ENCODE data around the gene SLC22A1. TPM values are rescaled to one million over a fixed set of nuclear protein-coding genes. Genes with fewer than 3 reads are reported as not detected.

SLC22A1 gene
- total and polyA plus RNA-seq, 2 donors (not counting 3 experiments of a cell fraction or from before 2014, with no cell fraction given) = 0.04 TPM; not detected in 1

DNA sequence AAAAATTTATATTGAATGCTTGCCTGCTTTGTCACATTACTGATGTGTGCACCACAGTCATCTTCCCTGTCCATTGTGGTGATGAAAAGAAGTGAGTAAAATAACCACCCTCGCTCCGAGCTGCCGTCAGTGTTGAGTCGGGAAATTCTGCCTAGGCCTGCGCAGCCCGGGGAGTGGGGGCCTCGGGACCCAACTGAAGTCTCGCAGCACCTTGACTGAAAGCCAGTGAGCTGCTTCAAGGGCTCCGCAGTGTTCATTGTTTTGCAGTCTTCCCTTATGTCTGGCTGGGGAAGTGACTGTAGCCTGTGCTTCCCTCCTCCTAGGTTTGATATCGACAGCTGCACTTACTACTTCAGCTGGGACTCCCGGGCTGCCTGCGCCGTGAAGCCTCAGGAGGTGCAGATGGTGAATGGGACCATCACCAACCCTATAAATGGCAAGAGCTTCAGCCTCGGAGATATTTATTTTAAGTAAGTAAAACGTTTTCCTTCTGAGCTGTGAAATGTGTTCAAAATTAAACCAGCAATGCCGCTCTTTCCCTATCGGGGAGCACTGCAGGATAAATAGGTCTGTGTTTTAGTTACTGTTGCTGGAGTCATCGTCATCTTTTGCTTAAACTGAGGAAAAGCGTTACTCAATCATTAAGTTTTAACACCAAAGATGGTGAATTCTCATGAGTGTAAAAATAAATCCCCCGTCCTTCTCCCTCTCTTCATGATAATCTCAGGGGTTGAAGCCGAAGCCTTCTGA lies 32.7 kb upstream of the SLC22A1 start:
- Histone ChIP-seq H3K4me1 (ENCODE audit: control insufficient read depth, extremely low read depth, insufficient read depth, low read length) (no peaks in the 10 kb centered on the region), H3K9me1 (replicated peaks; ENCODE audit: control insufficient read depth, extremely low read depth, insufficient read depth, low read length) (no peaks in the 10 kb centered on the region), H3K79me2 (ENCODE audit: control insufficient read depth, insufficient read depth, low read length) (no peaks in the 10 kb centered on the region), H4K20me1 (replicated peaks; ENCODE audit: control insufficient read depth, extremely low read depth, insufficient read depth, low read length) (no peaks in the 10 kb centered on the region), H3K27me3 (ENCODE audit: control insufficient read depth in 2 of 2, insufficient read depth in 2 of 2, low read length in 2 of 2) (no peaks in the 10 kb centered on the region), H3K4me2 (ENCODE audit: insufficient read depth, low read length) (no peak overlapping the region), H3K4me3 (replicated peaks in 1 of 3; ENCODE audit: insufficient read depth in 1 of 3, low read depth in 1 of 3, low read length in 3 of 3) (no peak overlapping the region), H2AFZ (ENCODE audit: low read depth, low read length) (no peak overlapping the region), H3K9me3 (replicated peaks; ENCODE audit: control insufficient read depth, insufficient read depth, low read length) (no peaks in the 10 kb centered on the region), H3K36me3 (ENCODE audit: control insufficient read depth in 2 of 2, extremely low read depth in 1 of 2, insufficient read depth in 2 of 2, low read length in 2 of 2) (peaks cover 0 to 25% of the 10 kb centered on the region in 2 experiments), H3K27ac (ENCODE audit: insufficient read depth, low read depth, low read length) (no peak overlapping the region), H3K9ac (replicated peaks; ENCODE audit: extremely low read depth, insufficient read depth, low read length) (no peak overlapping the region)
- FAIRE-seq (no peak), DNase-seq (ENCODE audit: low read depth, low spot score) (no peak)
- TF ChIP-seq JUN (IDR thresholded peaks at IDR 0.05; ENCODE audit: borderline replicate concordance, insufficient read depth, insufficient read length, low read depth) (no peak), MYC (IDR thresholded peaks at IDR 0.05; ENCODE audit: low read depth, low read length) (no peak), GATA2 (IDR thresholded peaks at IDR 0.05; ENCODE audit: insufficient read depth, insufficient read length, low read depth, low read length) (no peak), FOS (IDR thresholded peaks at IDR 0.05; ENCODE audit: borderline replicate concordance, insufficient read depth, low read length) (no peak), EZH2 (IDR thresholded peaks at IDR 0.05; ENCODE audit: borderline replicate concordance, low read depth, low read length, severe bottlenecking) (no peak)
- ChIA-PET CTCF (interaction anchor here (0.8 to 3.4 kb wide), 19 partner anchors 8 to 1285 kb away, joined by 3 to 33 read pairs (median 4); partner anchors contain the start of genes IGF2R and MRPL18), POLR2A (no interaction called here)
- dilution Hi-C loops (cut with MboI; ENCODE audit: extremely low pct_ligation_motif_present, low sequenced_read_pairs) = no loop called here
- intact Hi-C loops (cut with micrococcal nuclease) = loop anchor here (1.0 to 5.0 kb wide), 3 partner anchors 122 to 367 kb away; partner anchors contain the start of gene IGF2R
- no TSS peak for BruUV-seq (replicated peaks)

- dilution Hi-C loops (cut with MboI; ENCODE audit: extremely low pct_ligation_motif_present, low sequenced_read_pairs) (no loop called here), intact Hi-C loops (cut with micrococcal nuclease) (loop anchor here (5.0 kb wide), 2 partner anchors 122 to 227 kb away; partner anchors contain the start of gene IGF2R)
- H3K9me3 ChIP-seq (replicated peaks; ENCODE audit: control insufficient read depth, insufficient read depth, low read length) = no peaks in the 10 kb centered on the region
- no peak for DNase-seq (ENCODE audit: low read depth, low spot score)
- TF ChIP-seq POLR2AphosphoS5 (IDR thresholded peaks at IDR 0.05; ENCODE audit: insufficient read depth, low read depth, low read length) = no peak
- TF ChIP-seq EZH2 (IDR thresholded peaks at IDR 0.05; ENCODE audit: borderline replicate concordance, low read depth, low read length, severe bottlenecking) = no peak
- no peak for TF ChIP-seq CTCF (IDR thresholded peaks at IDR 0.05; ENCODE audit: extremely low read depth in 1 of 2, insufficient read depth in 1 of 2, low read depth in 1 of 2, low read length in 2 of 2)
- TF ChIP-seq FOS (IDR thresholded peaks at IDR 0.05; ENCODE audit: borderline replicate concordance, insufficient read depth, low read length) = no peak
- TF ChIP-seq, protein P1, sequence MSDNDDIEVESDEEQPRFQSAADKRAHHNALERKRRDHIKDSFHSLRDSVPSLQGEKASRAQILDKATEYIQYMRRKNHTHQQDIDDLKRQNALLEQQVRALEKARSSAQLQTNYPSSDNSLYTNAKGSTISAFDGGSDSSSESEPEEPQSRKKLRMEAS (IDR thresholded peaks at IDR 0.05; ENCODE audit: insufficient read depth, insufficient read length) = no peak
- TF ChIP-seq POLR2A (IDR thresholded peaks at IDR 0.05; ENCODE audit: low read depth, low read length) = no peak
- TF ChIP-seq GATA2 (IDR thresholded peaks at IDR 0.05; ENCODE audit: insufficient read depth, insufficient read length, low read depth, low read length) = no peak
- TF ChIP-seq MYC (IDR thresholded peaks at IDR 0.05; ENCODE audit: low read depth, low read length) = no peak
- TF ChIP-seq JUN (IDR thresholded peaks at IDR 0.05; ENCODE audit: borderline replicate concordance, insufficient read depth, insufficient read length, low read depth) = no peak
- no peaks in the 10 kb centered on the region for H3K79me2 ChIP-seq (ENCODE audit: control insufficient read depth, insufficient read depth, low read length)
- no peaks in the 10 kb centered on the region for H3K9me1 ChIP-seq (replicated peaks; ENCODE audit: control insufficient read depth, extremely low read depth, insufficient read depth, low read length)
- no peak for FAIRE-seq
- peaks cover 0 to 20% of the 10 kb centered on the region in 2 experiments for H3K36me3 ChIP-seq (ENCODE audit: control insufficient read depth in 2 of 2, extremely low read depth in 1 of 2, insufficient read depth in 2 of 2, low read length in 2 of 2)
- no peaks in the 10 kb centered on the region for H3K27me3 ChIP-seq (ENCODE audit: control insufficient read depth in 2 of 2, insufficient read depth in 2 of 2, low read length in 2 of 2)
- no peak overlapping the region for H2AFZ ChIP-seq (ENCODE audit: low read depth, low read length)
- H3K27ac ChIP-seq (ENCODE audit: insufficient read depth, low read depth, low read length) = no peak overlapping the region
- no peaks in the 10 kb centered on the region for H4K20me1 ChIP-seq (replicated peaks; ENCODE audit: control insufficient read depth, extremely low read depth, insufficient read depth, low read length)
- H3K4me1 ChIP-seq (ENCODE audit: control insufficient read depth, extremely low read depth, insufficient read depth, low read length) = no peaks in the 10 kb centered on the region
- CTCF ChIA-PET = interaction anchor here (1.2 to 1.9 kb wide), 2 partner anchors 61 to 444 kb away, joined by 3 to 13 read pairs; no protein-coding TSS in a partner anchor
- no TSS peak for BruUV-seq (replicated peaks)
- no peak overlapping the region for H3K4me3 ChIP-seq (replicated peaks in 1 of 3; ENCODE audit: insufficient read depth in 1 of 3, low read depth in 1 of 3, low read length in 3 of 3)
- H3K9ac ChIP-seq (replicated peaks; ENCODE audit: extremely low read depth, insufficient read depth, low read length) = no peak overlapping the region
- POLR2A ChIA-PET = no interaction called here
- H3K4me2 ChIP-seq (ENCODE audit: insufficient read depth, low read length) = no peak overlapping the region
Observed at GRCh38 chr6:160089534-160089897, 32.1 kb upstream of the SLC22A1 start.

Data from endothelial cell of umbilical vein (primary cell).